B cell (primary cell): ENCODE results near the gene SLC6A12. TPM values are rescaled to one million over a fixed set of nuclear protein-coding genes. Genes with fewer than 3 reads are reported as not detected.

Experiments used
- ATAC-seq: fragments of 200-7000 bp; cut with Tn5 transposase; one replicate; pipeline ENCODE4 v1.10.0; 2021; ENCODE audit warnings: low read depth, mild to moderate bottlenecking, moderate number of reproducible peaks, moderate library complexity
- CTCF ChIA-PET: fragments of 350-600 bp; sonication (Branson Sonifier 250); formaldehyde crosslinking; loops from one replicate; lab custom pipeline; 2021; ENCODE audit warnings: antibody characterized with exemption, inconsistent platforms; lab: Charles Lee
- POLR2A ChIA-PET: fragments of 350-600 bp; sonication (Branson Sonifier 250); formaldehyde crosslinking; loops from one replicate; lab custom pipeline; 2021; ENCODE audit warnings: antibody characterized with exemption; lab: Charles Lee
- DNase-seq: peaks from one replicate; pipeline ENCODE4 v3.0.0; 2013
- H2AFZ ChIP-seq: 2 replicates; pipeline ENCODE4 v1.6.1; 2012; ENCODE audit warnings: mild to moderate bottlenecking, low read depth, low read length; ENCODE audit not compliant: insufficient read depth, poor library complexity, severe bottlenecking
- H3K27ac ChIP-seq, 2 donors: 1 replicate in 1 of 2; 2 replicates in 1 of 2; pipeline ENCODE4 v1.5.1; 2012 to 2013; ENCODE audit warnings: low read length in 2 of 2, mild to moderate bottlenecking in 2 of 2, moderate library complexity in 1 of 2
- H3K27me3 ChIP-seq, 4 experiments: fragments of 200-600 bp in 1 of 4; sonication (generic) in 1 of 4; replicated peaks in 1 of 4; 1 replicate in 2 of 4; 2 replicates in 2 of 4; pipeline versions ENCODE4 v1.6.1 to v1.7.0; 2013 to 2016; ENCODE audit warnings: low read length in 3 of 4, mild to moderate bottlenecking in 2 of 4, mixed read lengths in 1 of 4, moderate library complexity in 1 of 4; ENCODE audit not compliant: insufficient read depth in 4 of 4, control insufficient read depth in 3 of 4; ENCODE audit errors: control extremely low read depth in 1 of 4
- H3K36me3 ChIP-seq, 2 experiments: replicated peaks in 1 of 2; 1 replicate in 1 of 2; 2 replicates in 1 of 2; pipeline versions ENCODE4 v1.6.1 to v1.7.1; 2013; ENCODE audit warnings: low read length in 1 of 2; ENCODE audit not compliant: insufficient read depth in 2 of 2, control insufficient read depth in 1 of 2; ENCODE audit errors: control extremely low read depth in 1 of 2, extremely low read depth in 1 of 2
- H3K4me1 ChIP-seq, 2 donors: fragments of 200-600 bp in 1 of 2; sonication (generic) in 1 of 2; 1 replicate in 1 of 2; 2 replicates in 1 of 2; pipeline versions ENCODE4 v1.5.1 to v1.6.1; 2013 to 2017; ENCODE audit warnings: low read length in 2 of 2; ENCODE audit not compliant: control insufficient read depth in 2 of 2, insufficient read depth in 2 of 2
- H3K4me2 ChIP-seq: replicated peaks from 2 replicates; pipeline ENCODE3; 2012; ENCODE audit warnings: mild to moderate bottlenecking, low read depth, low read length; ENCODE audit not compliant: poor library complexity, severe bottlenecking
- H3K4me3 ChIP-seq, 5 experiments: fragments of 200-600 bp in 1 of 5; sonication (generic) in 1 of 5; 1 replicate in 3 of 5; 2 replicates in 2 of 5; pipeline versions ENCODE4 v1.5.1 to v1.7.0; 2011 to 2016; ENCODE audit warnings: low read length in 4 of 5, mild to moderate bottlenecking in 4 of 5, low read depth in 2 of 5, control low read depth in 1 of 5, moderate library complexity in 1 of 5; ENCODE audit not compliant: insufficient read depth in 1 of 5; ENCODE audit errors: control extremely low read depth in 1 of 5, extremely low read depth in 1 of 5
- H3K79me2 ChIP-seq: fragments of 200-600 bp; sonication (generic); one replicate; pipeline ENCODE4 v1.6.0; 2016; ENCODE audit warnings: low read length; ENCODE audit not compliant: control insufficient read depth, insufficient read depth
- H3K9ac ChIP-seq: fragments of 200-600 bp; sonication (generic); 2 replicates; pipeline ENCODE4 v1.6.1; 2017; ENCODE audit warnings: mild to moderate bottlenecking, low read length, moderate library complexity
- H3K9me3 ChIP-seq, 3 donors: one replicate each; pipeline versions ENCODE4 v1.6.1 to v1.7.1; 2013; ENCODE audit warnings: low read length in 2 of 3; ENCODE audit not compliant: control insufficient read depth in 2 of 3, insufficient read depth in 1 of 3; ENCODE audit errors: control extremely low read depth in 1 of 3
- H4K20me1 ChIP-seq: 2 replicates; pipeline ENCODE4 v1.6.0; 2012; ENCODE audit warnings: mild to moderate bottlenecking, low read length; ENCODE audit not compliant: insufficient read depth, control insufficient read depth, poor library complexity, severe bottlenecking
- H3K27ac Mint-ChIP-seq: one replicate; pipeline ENCODE4 v1.8.0; 2021; ENCODE audit warnings: mixed read lengths
- H3K27me3 Mint-ChIP-seq: one replicate; pipeline ENCODE4 v1.8.0; 2021; ENCODE audit warnings: mixed read lengths
- H3K4me1 Mint-ChIP-seq: one replicate; pipeline ENCODE4 v1.8.0; 2021; ENCODE audit warnings: mixed read lengths
- H3K4me3 Mint-ChIP-seq: one replicate; pipeline ENCODE4 v1.8.0; 2021; ENCODE audit warnings: mixed read lengths
- H3K9me3 Mint-ChIP-seq: one replicate; pipeline ENCODE4 v1.8.0; 2022; ENCODE audit warnings: mixed read lengths; ENCODE audit not compliant: insufficient read depth
- EZH2 ChIP-seq: IDR thresholded peaks from 2 replicates; pipeline ENCODE4 v1.6.1; 2012; ENCODE audit warnings: borderline replicate concordance, low read depth, mild to moderate bottlenecking, moderate library complexity, low read length; ENCODE audit not compliant: insufficient read depth, poor library complexity, severe bottlenecking
- WGBS: methylation state at CpG from one replicate; pipeline ENCODE4 v1.1.5; 2013; ENCODE audit warnings: missing lambda C conversion rate; ENCODE audit not compliant: insufficient coverage; 5-methylcytosine and 5-hydroxymethylcytosine counted together
- intact Hi-C: fragments of 100-400 bp; cut with micrococcal nuclease; formaldehyde crosslinking; loops from one replicate; pipeline ENCODE4 v1.10.0; 2022
- polyA plus RNA-seq: library from polyadenylated mRNA; depleted of rRNA; stranded (reverse); fragments of >200 nt; gene quantifications from 2 replicates; pipeline ENCODE4 v1.2.3, GENCODE V29; 2012
- total RNA-seq, 2 donors: library from RNA; stranded (reverse); fragments of 120-200 nt in 1 of 2; gene quantifications; 1 replicate in 1 of 2; 2 replicates in 1 of 2; pipeline versions ENCODE4 v1.2.3 to v1.2.4, GENCODE V29; 2013 to 2022
- TF ChIP-seq, protein P1 (sequence below): fragments of 200-600 bp; IDR thresholded peaks from one replicate; pipeline ENCODE4 v1.8.0; 2022; ENCODE audit warnings: antibody characterized with exemption, mild to moderate bottlenecking

SLC6A12 gene
- total and polyA plus RNA-seq, 2 donors (not counting 1 experiment from before 2014, with no cell fraction given): 0.06 TPM; not detected in 1

DNA sequence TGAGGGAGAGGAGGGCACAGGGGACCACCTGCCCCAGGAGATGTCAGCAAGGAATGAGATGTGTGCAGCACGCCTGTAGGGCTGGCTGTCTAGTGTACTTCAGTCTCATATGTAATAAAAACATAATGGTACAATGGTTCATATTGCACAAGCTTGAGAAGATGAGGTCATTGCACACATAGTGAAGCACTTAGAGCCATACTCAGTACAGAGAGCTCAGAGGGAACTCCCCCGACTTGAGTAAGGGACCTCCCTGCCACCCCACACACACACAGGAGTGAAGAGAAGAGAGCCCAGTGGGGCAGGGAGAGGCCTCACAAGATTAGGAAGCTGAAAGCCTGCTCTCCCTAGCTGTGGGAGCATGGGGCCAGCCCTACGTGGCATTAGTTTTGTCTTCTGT lies 61.5 kb downstream of the SLC6A12 start:
- Histone ChIP-seq H3K4me3 (no peak overlapping the region), H3K4me1 (no peaks in the 10 kb centered on the region), H3K27ac (no peak overlapping the region), H3K79me2 (no peaks in the 10 kb centered on the region), H3K9me3 (no peaks in the 10 kb centered on the region), H3K4me2 (no peak overlapping the region), H3K9ac (no peak overlapping the region), H3K27me3 (no peaks in the 10 kb centered on the region), H2AFZ (no peak overlapping the region), H3K36me3 (no peaks in the 10 kb centered on the region), H4K20me1 (no peaks in the 10 kb centered on the region)
- intact Hi-C loops: no loop called here
- Mint-ChIP-seq H3K9me3 (no peaks in the 10 kb centered on the region), H3K4me1 (no peaks in the 10 kb centered on the region), H3K4me3 (no peak overlapping the region), H3K27ac (no peak overlapping the region), H3K27me3 (peaks cover 6% of the 10 kb centered on the region)
- ChIA-PET CTCF (no interaction called here), POLR2A (no interaction called here)
- ATAC-seq (no peak), DNase-seq (no peak)
- WGBS: 55% methylated on average over 2 of the region's 3 CpGs
- TF ChIP-seq EZH2: no peak
- TF ChIP-seq, protein P1, sequence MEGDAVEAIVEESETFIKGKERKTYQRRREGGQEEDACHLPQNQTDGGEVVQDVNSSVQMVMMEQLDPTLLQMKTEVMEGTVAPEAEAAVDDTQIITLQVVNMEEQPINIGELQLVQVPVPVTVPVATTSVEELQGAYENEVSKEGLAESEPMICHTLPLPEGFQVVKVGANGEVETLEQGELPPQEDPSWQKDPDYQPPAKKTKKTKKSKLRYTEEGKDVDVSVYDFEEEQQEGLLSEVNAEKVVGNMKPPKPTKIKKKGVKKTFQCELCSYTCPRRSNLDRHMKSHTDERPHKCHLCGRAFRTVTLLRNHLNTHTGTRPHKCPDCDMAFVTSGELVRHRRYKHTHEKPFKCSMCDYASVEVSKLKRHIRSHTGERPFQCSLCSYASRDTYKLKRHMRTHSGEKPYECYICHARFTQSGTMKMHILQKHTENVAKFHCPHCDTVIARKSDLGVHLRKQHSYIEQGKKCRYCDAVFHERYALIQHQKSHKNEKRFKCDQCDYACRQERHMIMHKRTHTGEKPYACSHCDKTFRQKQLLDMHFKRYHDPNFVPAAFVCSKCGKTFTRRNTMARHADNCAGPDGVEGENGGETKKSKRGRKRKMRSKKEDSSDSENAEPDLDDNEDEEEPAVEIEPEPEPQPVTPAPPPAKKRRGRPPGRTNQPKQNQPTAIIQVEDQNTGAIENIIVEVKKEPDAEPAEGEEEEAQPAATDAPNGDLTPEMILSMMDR: no peak

DNA sequence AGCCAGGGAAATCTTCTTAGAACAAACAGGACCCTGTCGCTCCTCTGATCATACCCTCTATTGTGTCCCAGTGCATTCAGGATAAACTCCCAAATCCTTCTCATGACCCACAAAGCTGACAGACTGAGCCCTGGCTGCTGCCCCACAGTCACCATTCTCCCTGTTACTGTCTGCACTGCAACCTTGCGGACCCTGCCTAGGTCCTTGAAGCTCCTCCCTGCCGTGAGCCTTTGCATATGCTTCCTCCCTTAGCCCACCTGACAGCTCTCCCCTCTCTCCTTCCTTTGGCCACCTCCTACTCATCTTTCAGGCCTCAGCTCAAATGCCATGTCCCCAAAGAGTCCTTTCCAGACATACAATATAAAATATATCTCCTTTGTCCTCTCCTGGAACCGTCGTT lies 62.4 kb downstream of the SLC6A12 start:
- intact Hi-C loops: no loop called here
- TF ChIP-seq, protein P1: no peak
- no peak for TF ChIP-seq EZH2
- H3K79me2 ChIP-seq: no peaks in the 10 kb centered on the region
- no peak overlapping the region for H3K4me3 ChIP-seq
- H2AFZ ChIP-seq: no peak overlapping the region
- Mint-ChIP-seq H3K4me3 (no peak overlapping the region), H3K27me3 (peaks cover 6% of the 10 kb centered on the region), H3K27ac (no peak overlapping the region), H3K9me3 (no peaks in the 10 kb centered on the region), H3K4me1 (no peaks in the 10 kb centered on the region)
- no peak overlapping the region for H3K27ac ChIP-seq
- DNase-seq: no peak
- H3K9me3 ChIP-seq: no peaks in the 10 kb centered on the region
- no peaks in the 10 kb centered on the region for H3K36me3 ChIP-seq
- no peaks in the 10 kb centered on the region for H4K20me1 ChIP-seq
- ChIA-PET CTCF (no interaction called here), POLR2A (no interaction called here)
- H3K4me1 ChIP-seq: no peaks in the 10 kb centered on the region
- no peak overlapping the region for H3K4me2 ChIP-seq
- no peak overlapping the region for H3K9ac ChIP-seq
- H3K27me3 ChIP-seq: no peaks in the 10 kb centered on the region
- no peak for ATAC-seq
- WGBS: 86% methylated on average over 3 of the region's 5 CpGs
